NB4 (cell line): Measurements from ENCODE around the gene LIG3.
A peak's percentile ranks its signal among the peaks of the same experiment; 100 is the strongest.
"Not testable (repeated sequence)": the region's sequence is repeated elsewhere in the genome, so short reads cannot be mapped to it uniquely, and the experiment has no call there.

Experiments used
- DNase-seq: peaks from one replicate; pipeline ENCODE4 v3.0.0; 2010; ENCODE audit warnings: low read depth
- H3K4me3 ChIP-seq: one replicate; pipeline ENCODE4 v1.5.1; 2011; ENCODE audit warnings: mild to moderate bottlenecking, low read depth, low read length, moderate library complexity
- CTCF ChIP-seq: IDR thresholded peaks from one replicate; pipeline ENCODE4 v1.5.1; 2012; ENCODE audit warnings: low read depth, low read length
- MAX ChIP-seq: IDR thresholded peaks from 2 replicates; pipeline ENCODE4 v1.6.1; 2011; ENCODE audit warnings: low read depth, low read length
- MYC ChIP-seq: IDR thresholded peaks from 2 replicates; pipeline ENCODE4 v1.6.1; 2011; ENCODE audit warnings: low read depth, low read length
- POLR2A ChIP-seq: IDR thresholded peaks from 2 replicates; pipeline ENCODE4 v1.6.1; 2011; ENCODE audit warnings: mild to moderate bottlenecking; ENCODE audit not compliant: insufficient read length; ENCODE audit errors: extremely low read depth

LIG3 gene

GRCh38 chr17:34996422-34997285 lies 16.3 kb downstream of the LIG3 start:
- TF ChIP-seq MAX (no peak), POLR2A (no peak), MYC (no peak), CTCF (no peak)
- DNase-seq = no peak
- H3K4me3 ChIP-seq = no peak overlapping the region

GRCh38 chr17:34997355-34997862 lies 17.1 kb downstream of the LIG3 start:
- no peak overlapping the region for H3K4me3 ChIP-seq
- TF ChIP-seq CTCF (no peak), POLR2A (no peak), MAX (no peak), MYC (no peak)
- no peak for DNase-seq

DNA sequence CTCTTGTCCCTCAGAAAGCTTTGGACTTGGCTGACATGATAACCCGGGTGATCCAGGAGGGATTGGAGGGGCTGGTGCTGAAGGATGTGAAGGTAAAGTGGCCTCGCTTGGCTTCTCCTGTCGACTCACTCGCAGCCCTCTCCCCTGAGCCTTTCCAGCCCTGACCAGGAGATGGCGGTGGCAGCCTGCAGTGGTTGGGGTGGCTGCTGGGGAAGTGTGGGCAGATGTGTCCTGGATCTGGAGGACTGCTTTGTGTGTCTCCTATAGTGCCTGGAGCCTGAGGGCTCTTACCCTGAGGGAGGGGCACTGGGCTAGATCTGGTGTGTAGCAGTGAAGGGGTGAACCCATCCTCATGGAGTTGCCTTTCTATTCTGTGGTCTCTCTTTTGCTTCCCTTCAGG lies 17.9 kb downstream of the LIG3 start:
- peak; percentile 92 for TF ChIP-seq CTCF
- TF ChIP-seq MYC = peak; percentile 55; the same call in 1 of the 2 replicates
- 0 out of 2 replicates have a peak, but pooled peaks have one; percentile 8 for TF ChIP-seq MAX
- TF ChIP-seq POLR2A = no peak
- H3K4me3 ChIP-seq = no peak overlapping the region
- DNase-seq = peak; percentile 83

GRCh38 chr17:34999456-34999855 lies 19.1 kb downstream of the LIG3 start:
- DNase-seq = no peak
- no peak for TF ChIP-seq CTCF
- no peak for TF ChIP-seq MAX
- TF ChIP-seq MYC = no peak
- TF ChIP-seq POLR2A = no peak

GRCh38 chr17:35000965-35001364 lies 20.7 kb downstream of the LIG3 start:
- H3K4me3 ChIP-seq, DNase-seq: not testable (repeated sequence)

More at GRCh38 chr17:34999456-34999855, 19.1 kb downstream of the LIG3 start:
- no peak overlapping the region for H3K4me3 ChIP-seq

DNA sequence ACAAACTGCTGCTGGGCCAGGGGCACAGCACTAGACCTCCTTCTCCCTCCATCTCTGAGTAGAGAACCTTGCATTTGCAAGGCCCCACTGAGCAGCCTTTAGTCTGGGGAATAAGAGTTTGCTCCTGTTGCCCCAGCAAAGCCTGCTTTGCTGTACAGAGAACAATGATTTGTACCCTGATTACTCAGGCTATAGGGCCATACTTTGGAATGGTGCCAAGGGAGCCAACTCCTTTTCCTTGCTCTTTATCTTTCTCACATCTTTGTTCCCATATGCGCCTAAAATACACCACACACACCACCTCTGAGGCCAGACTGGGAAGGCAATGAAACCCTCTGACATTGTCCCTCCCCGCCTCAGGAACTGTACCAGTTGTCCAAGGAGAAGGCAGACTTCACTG lies 21.2 kb downstream of the LIG3 start:
- TF ChIP-seq POLR2A (no peak), CTCF (no peak), MAX (no peak), MYC (no peak)
- H3K4me3 ChIP-seq = no peak overlapping the region
- no peak for DNase-seq
